ENCODE results near the gene SUGP1.

Gene SUGP1

GRCh38 chr19:19250196-19250801 is 70.0 kb downstream of the SUGP1 start:
- no peak for TF ChIP-seq SIN3A (IDR thresholded peaks at IDR 0.05; ENCODE audit: borderline replicate concordance, insufficient read depth, low read length)
- TF ChIP-seq TAF1 (IDR thresholded peaks at IDR 0.05; ENCODE audit: borderline replicate concordance, insufficient read depth, low read length), result no peak
- TF ChIP-seq REST (IDR thresholded peaks at IDR 0.05; ENCODE audit: insufficient read depth in 1 of 2, low read depth in 2 of 2, low read length in 2 of 2), result no peak

GRCh38 chr19:19240476-19240875 is 79.8 kb downstream of the SUGP1 start:
- TF ChIP-seq TAF1 (IDR thresholded peaks at IDR 0.05; ENCODE audit: borderline replicate concordance, insufficient read depth, low read length) (no peak), FOXP2 (optimal IDR thresholded peaks at IDR 0.05; ENCODE audit: borderline replicate concordance, extremely low read depth, extremely low read length, insufficient read depth) (no peak), SIN3A (IDR thresholded peaks at IDR 0.05; ENCODE audit: borderline replicate concordance, insufficient read depth, low read length) (no peak), REST (IDR thresholded peaks at IDR 0.05; ENCODE audit: insufficient read depth in 1 of 2, low read depth in 2 of 2, low read length in 2 of 2) (no peak), POLR2AphosphoS5 (IDR thresholded peaks at IDR 0.05; ENCODE audit: low read depth, low read length) (no peak)

- no peak for TF ChIP-seq TAF1 (IDR thresholded peaks at IDR 0.05; ENCODE audit: borderline replicate concordance, insufficient read depth, low read length)
- TF ChIP-seq POLR2AphosphoS5 (IDR thresholded peaks at IDR 0.05; ENCODE audit: low read depth, low read length), result no peak
- TF ChIP-seq REST (IDR thresholded peaks at IDR 0.05; ENCODE audit: insufficient read depth in 1 of 2, low read depth in 2 of 2, low read length in 2 of 2), result no peak
- no peak for TF ChIP-seq FOXP2 (optimal IDR thresholded peaks at IDR 0.05; ENCODE audit: borderline replicate concordance, extremely low read depth, extremely low read length, insufficient read depth)
- no peak for TF ChIP-seq SIN3A (IDR thresholded peaks at IDR 0.05; ENCODE audit: borderline replicate concordance, insufficient read depth, low read length)
Observed at GRCh38 chr19:19239675-19240074, 80.6 kb downstream of the SUGP1 start.

- TF ChIP-seq SIN3A (IDR thresholded peaks at IDR 0.05; ENCODE audit: borderline replicate concordance, insufficient read depth, low read length) (no peak), REST (IDR thresholded peaks at IDR 0.05; ENCODE audit: insufficient read depth in 1 of 2, low read depth in 2 of 2, low read length in 2 of 2) (no peak), TAF1 (IDR thresholded peaks at IDR 0.05; ENCODE audit: borderline replicate concordance, insufficient read depth, low read length) (no peak)
Observed at GRCh38 chr19:19238126-19238894, 82.0 kb downstream of the SUGP1 start.
